ENCODE measurements around the gene GLYATL1B.

DNA sequence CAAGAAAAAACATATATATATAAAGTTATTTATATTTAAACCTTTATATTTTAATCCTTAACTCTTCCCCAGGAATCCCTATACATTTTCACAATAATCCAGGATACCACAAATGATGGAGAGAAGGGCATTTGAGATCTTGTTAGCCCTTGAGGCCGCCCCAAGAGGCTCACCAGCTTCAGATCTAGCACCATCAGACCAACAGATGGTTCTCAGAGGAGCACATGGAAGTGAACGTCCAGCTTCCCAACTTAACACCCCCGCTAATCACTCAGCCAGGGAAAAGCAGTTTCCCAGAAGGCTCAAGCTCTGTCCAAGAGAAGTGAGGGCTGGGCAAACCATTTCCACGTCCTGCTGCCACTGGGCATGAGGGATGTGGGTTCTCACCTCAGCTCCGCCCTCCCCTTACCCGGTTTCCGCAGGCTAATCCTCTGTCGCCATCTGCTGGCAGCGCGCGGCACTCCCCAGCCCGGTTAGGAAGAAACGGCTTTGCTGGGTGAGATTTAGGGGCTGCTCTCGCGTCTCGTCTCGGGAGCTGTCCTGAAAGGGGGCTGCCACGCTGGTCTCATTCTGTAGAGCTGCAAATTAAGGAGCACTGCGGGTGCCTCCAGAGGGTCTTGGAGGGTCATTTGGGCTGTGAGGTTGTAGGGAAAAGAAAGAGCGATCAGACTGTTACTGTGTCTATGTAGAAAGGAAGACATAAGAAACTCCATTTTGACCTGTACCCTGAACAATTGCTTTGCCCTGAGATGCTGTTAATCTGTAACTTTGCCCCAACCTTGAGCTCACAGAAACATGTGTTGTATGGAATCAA lies 49.7 kb downstream of the GLYATL1B start:
- TF ChIP-seq, protein P1, sequence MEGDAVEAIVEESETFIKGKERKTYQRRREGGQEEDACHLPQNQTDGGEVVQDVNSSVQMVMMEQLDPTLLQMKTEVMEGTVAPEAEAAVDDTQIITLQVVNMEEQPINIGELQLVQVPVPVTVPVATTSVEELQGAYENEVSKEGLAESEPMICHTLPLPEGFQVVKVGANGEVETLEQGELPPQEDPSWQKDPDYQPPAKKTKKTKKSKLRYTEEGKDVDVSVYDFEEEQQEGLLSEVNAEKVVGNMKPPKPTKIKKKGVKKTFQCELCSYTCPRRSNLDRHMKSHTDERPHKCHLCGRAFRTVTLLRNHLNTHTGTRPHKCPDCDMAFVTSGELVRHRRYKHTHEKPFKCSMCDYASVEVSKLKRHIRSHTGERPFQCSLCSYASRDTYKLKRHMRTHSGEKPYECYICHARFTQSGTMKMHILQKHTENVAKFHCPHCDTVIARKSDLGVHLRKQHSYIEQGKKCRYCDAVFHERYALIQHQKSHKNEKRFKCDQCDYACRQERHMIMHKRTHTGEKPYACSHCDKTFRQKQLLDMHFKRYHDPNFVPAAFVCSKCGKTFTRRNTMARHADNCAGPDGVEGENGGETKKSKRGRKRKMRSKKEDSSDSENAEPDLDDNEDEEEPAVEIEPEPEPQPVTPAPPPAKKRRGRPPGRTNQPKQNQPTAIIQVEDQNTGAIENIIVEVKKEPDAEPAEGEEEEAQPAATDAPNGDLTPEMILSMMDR (IDR thresholded peaks at IDR 0.05) = peak; percentile 82 to 99 (median 94)
- no peak for TF ChIP-seq POLR2A (IDR thresholded peaks at IDR 0.05)

Data from Peyer's patch (tissue), 4 donors.